CD4-positive, CD25-positive, alpha-beta regulatory T cell (primary cell): Measurements from ENCODE around the gene TRPM4. TPM values are rescaled to one million over a fixed set of nuclear protein-coding genes. Genes with fewer than 3 reads are reported as not detected.

Experiments
- ATAC-seq, 2 donors: fragments of 150-1000 bp; cut with Tn5 transposase; one replicate each; pipeline ENCODE4 v1.10.0; 2021; ENCODE audit warnings: low read depth in 2 of 2, moderate number of reproducible peaks in 2 of 2, moderate library complexity in 1 of 2
- DNase-seq, 3 donors: peaks; one replicate each; pipeline versions ENCODE4 v3.0.0 to v3.0.0-alpha.2; 2012 to 2022; ENCODE audit warnings: mixed read lengths in 1 of 3
- H3K27ac ChIP-seq: one replicate; pipeline ENCODE4 v1.7.0; 2013; ENCODE audit warnings: mild to moderate bottlenecking, low read length; ENCODE audit not compliant: insufficient read depth, poor library complexity, severe bottlenecking
- H3K27me3 ChIP-seq: one replicate; pipeline ENCODE4 v1.7.0; 2013; ENCODE audit warnings: low read length; ENCODE audit not compliant: control insufficient read depth, insufficient read depth
- H3K36me3 ChIP-seq: one replicate; pipeline ENCODE4 v1.7.0; 2013; ENCODE audit warnings: mild to moderate bottlenecking, low read length, moderate library complexity; ENCODE audit not compliant: control insufficient read depth, insufficient read depth
- H3K4me1 ChIP-seq: 2 replicates; pipeline ENCODE4 v1.7.0; 2013; ENCODE audit warnings: mild to moderate bottlenecking, low read length; ENCODE audit not compliant: insufficient read depth, control insufficient read depth, poor library complexity, severe bottlenecking
- H3K4me3 ChIP-seq: one replicate; pipeline ENCODE4 v1.7.0; 2013; ENCODE audit warnings: low read depth, mild to moderate bottlenecking, low read length, moderate library complexity
- H3K9me3 ChIP-seq, 2 experiments: 1 replicate in 1 of 2; 2 replicates in 1 of 2; pipeline ENCODE4 v1.7.0; 2013; ENCODE audit warnings: low read length in 2 of 2, mild to moderate bottlenecking in 1 of 2, moderate library complexity in 1 of 2; ENCODE audit not compliant: control insufficient read depth in 2 of 2
- H3K27ac Mint-ChIP-seq, 3 donors: one replicate each; pipeline ENCODE4 v1.8.0; 2020 to 2022; ENCODE audit warnings: mild to moderate bottlenecking in 3 of 3, mixed read lengths in 3 of 3, moderate library complexity in 2 of 3
- H3K27me3 Mint-ChIP-seq: one replicate; pipeline ENCODE4 v1.8.0; 2022; ENCODE audit warnings: mild to moderate bottlenecking, mixed read lengths
- H3K36me3 Mint-ChIP-seq: one replicate; pipeline ENCODE4 v1.8.0; 2020; ENCODE audit warnings: mixed read lengths
- H3K4me1 Mint-ChIP-seq, 4 donors: one replicate each; pipeline ENCODE4 v1.8.0; 2020 to 2022; ENCODE audit warnings: mixed read lengths in 4 of 4, mild to moderate bottlenecking in 1 of 4
- H3K4me3 Mint-ChIP-seq, 4 donors: one replicate each; pipeline ENCODE4 v1.8.0; 2020 to 2022; ENCODE audit warnings: mild to moderate bottlenecking in 4 of 4, mixed read lengths in 4 of 4, moderate library complexity in 3 of 4
- H3K9me3 Mint-ChIP-seq, 7 donors: one replicate each; pipeline ENCODE4 v1.8.0; 2020 to 2022; ENCODE audit warnings: mixed read lengths in 7 of 7, mild to moderate bottlenecking in 3 of 7, moderate library complexity in 2 of 7
- polyA plus RNA-seq, 4 donors: library from polyadenylated mRNA; unstranded; fragments of 300-500 nt; fragmentation: Illumina TruSeq; gene quantifications; one replicate each; pipeline ENCODE4 v1.2.3, GENCODE V29; 2021
- total RNA-seq: library from RNA; stranded (reverse); gene quantifications from one replicate; pipeline ENCODE4 v1.2.3, GENCODE V29; 2022

The TRPM4 gene
- total and polyA plus RNA-seq, 5 donors from 2014 or later: not detected

DNA sequence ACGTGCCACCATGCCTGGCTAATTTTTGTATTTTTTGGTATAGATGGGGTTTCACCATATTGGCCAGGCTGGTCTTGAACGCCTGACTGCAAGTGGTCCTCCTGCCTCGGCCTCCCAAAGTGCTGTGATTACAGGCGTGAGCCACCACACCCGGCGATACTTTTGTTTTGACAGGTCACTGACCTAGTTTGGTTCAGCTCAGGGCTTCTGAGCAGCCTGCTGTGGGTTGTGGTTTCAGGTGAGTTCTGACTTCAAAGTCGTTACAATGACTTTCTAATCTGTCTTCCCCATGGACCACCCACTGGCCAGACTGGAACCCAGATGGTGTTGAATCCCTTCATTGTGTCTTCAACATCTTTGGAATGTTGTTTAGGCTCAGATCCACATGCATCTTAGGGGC is 73.8 kb downstream of the TRPM4 start:
- Mint-ChIP-seq H3K36me3 (no peaks in the 10 kb centered on the region), H3K27ac (peak overlapping the region in 2 of 3 donors; percentile 16 to 33), H3K27me3 (no peaks in the 10 kb centered on the region), H3K9me3 (no peaks in the 10 kb centered on the region), H3K4me3 (peak overlapping the region in 2 of 4 donors; percentile 57 to 59), H3K4me1 (peaks cover 0 to 20% (median 9%) of the 10 kb centered on the region in 4 donors)
- H3K9me3 ChIP-seq: no peaks in the 10 kb centered on the region
- no peaks in the 10 kb centered on the region for H3K36me3 ChIP-seq
- ATAC-seq (no peak), DNase-seq (peak in 1 of 3 donors; percentile 44)
- peak overlapping the region; percentile 15 for H3K4me3 ChIP-seq
- H3K27ac ChIP-seq: no peak overlapping the region
- H3K27me3 ChIP-seq: no peaks in the 10 kb centered on the region
- peaks cover 9% of the 10 kb centered on the region for H3K4me1 ChIP-seq

DNA sequence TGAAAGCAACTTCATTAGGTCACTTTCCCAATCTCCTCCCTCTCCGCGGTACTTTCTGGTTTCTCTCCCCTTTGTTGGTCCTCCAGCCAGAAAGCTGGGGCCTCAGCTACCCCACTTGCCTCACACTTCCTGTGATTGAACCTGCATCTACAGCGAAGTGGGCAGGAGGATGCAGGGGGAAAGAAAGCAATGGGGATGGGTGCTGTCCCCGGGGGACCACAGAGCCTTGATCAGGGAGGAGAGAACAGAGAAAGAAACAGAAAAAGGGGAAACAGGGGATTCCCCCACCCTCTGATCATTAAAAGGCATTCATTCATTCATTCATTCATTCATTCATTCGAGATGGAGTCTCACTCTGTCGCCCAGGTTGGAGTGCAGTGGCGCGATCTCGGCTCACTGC is 74.2 kb downstream of the TRPM4 start:
- DNase-seq (no peak), ATAC-seq (no peak)

DNA sequence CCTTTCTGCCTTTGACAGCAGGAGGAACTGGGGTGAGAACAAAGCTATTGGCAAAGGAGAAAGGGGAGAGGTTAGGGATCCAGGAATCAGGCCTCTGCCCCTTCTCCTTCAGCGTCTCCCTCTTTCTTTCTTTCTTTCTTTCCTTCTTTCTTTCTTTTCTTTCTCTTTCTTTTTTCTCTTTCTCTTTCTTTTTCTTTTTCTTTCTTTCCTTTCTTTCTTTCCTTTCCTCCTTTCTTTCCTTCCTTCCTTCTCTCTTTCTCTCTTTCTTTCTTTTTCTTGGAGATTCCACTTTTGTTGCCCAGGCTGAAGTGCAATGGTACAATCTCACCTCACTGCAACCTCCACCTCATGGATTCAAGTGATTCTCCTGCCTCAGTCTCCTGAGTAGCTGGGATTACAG is 75.6 kb downstream of the TRPM4 start:
- Mint-ChIP-seq H3K4me3 (no peak overlapping the region), H3K27me3 (no peaks in the 10 kb centered on the region), H3K36me3 (no peaks in the 10 kb centered on the region), H3K4me1 (peaks cover 0 to 19% (median 9%) of the 10 kb centered on the region in 4 donors), H3K27ac (no peak overlapping the region), H3K9me3 (peaks cover 0 to 2% (median 0%) of the 10 kb centered on the region in 7 donors)
- Histone ChIP-seq H3K36me3 (no peaks in the 10 kb centered on the region), H3K27me3 (no peaks in the 10 kb centered on the region), H3K4me1 (peaks cover 8% of the 10 kb centered on the region), H3K9me3 (no peaks in the 10 kb centered on the region), H3K27ac (no peak overlapping the region), H3K4me3 (no peak overlapping the region)
- ATAC-seq (no peak), DNase-seq (no peak)

More for the DNA sequence above, 74.2 kb downstream of the TRPM4 start:
- Histone ChIP-seq H3K36me3 (no peaks in the 10 kb centered on the region), H3K27ac (no peak overlapping the region), H3K9me3 (no peaks in the 10 kb centered on the region), H3K4me1 (peaks cover 8% of the 10 kb centered on the region), H3K4me3 (peak overlapping the region; percentile 15), H3K27me3 (no peaks in the 10 kb centered on the region)
- Mint-ChIP-seq H3K27ac (peak overlapping the region in 2 of 3 donors; percentile 16 to 28), H3K4me1 (peaks cover 0 to 19% (median 9%) of the 10 kb centered on the region in 4 donors), H3K27me3 (no peaks in the 10 kb centered on the region), H3K9me3 (peaks cover 0 to 1% (median 0%) of the 10 kb centered on the region in 7 donors), H3K36me3 (no peaks in the 10 kb centered on the region), H3K4me3 (peak overlapping the region in 2 of 4 donors; percentile 57 to 59)

DNA sequence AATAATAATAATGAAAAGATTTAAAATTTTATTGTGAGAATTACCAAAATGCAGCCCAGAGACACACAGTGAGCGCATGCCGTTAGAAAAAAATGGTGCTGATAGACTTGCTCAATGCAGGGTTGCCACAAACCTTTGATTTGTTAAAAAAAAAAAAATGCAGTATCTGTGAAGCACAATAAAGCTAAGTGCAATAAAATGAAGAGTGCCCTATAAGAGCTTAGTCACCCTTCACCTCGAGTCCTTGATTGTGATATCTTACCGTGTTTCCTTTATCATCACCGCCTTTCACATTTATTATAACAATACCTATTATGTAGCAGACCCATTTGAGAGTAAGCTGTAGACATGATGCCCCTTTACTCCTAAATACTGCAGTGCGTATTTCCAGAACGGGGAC is 84.2 kb downstream of the TRPM4 start:
- DNase-seq (no peak), ATAC-seq (no peak)
- Histone ChIP-seq H3K4me1 (no peaks in the 10 kb centered on the region), H3K27me3 (no peaks in the 10 kb centered on the region), H3K27ac (no peak overlapping the region), H3K9me3 (no peaks in the 10 kb centered on the region), H3K36me3 (no peaks in the 10 kb centered on the region), H3K4me3 (no peak overlapping the region)
- Mint-ChIP-seq H3K36me3 (no peaks in the 10 kb centered on the region), H3K4me1 (no peaks in the 10 kb centered on the region), H3K4me3 (no peak overlapping the region), H3K27me3 (peaks cover 28% of the 10 kb centered on the region), H3K27ac (no peak overlapping the region), H3K9me3 (peaks cover 0 to 2% (median 0%) of the 10 kb centered on the region in 7 donors)

DNA sequence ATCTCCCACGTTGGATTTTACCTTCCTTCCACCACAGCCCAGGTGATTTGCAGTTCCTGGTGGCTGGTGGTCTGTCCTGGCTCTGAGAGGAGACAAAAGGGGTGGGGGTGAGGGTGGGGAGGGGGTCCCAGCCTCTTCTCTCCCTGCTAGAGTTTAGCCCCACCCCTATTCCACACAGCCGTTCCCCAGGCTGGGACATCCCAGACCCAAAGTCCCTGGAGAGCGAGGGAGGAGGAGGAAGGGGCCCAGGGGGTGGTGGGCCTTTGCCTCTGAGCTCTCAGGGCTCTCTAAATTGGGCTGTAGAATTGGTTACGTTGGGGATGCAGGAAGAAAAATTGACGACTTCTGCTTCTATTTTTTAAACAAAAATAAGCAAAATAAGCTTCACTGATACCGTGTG is 85.5 kb downstream of the TRPM4 start:
- Mint-ChIP-seq H3K4me3 (no peak overlapping the region), H3K9me3 (no peaks in the 10 kb centered on the region), H3K4me1 (no peaks in the 10 kb centered on the region), H3K36me3 (no peaks in the 10 kb centered on the region), H3K27me3 (peaks cover 28% of the 10 kb centered on the region), H3K27ac (no peak overlapping the region)
- Histone ChIP-seq H3K27me3 (no peaks in the 10 kb centered on the region), H3K4me1 (no peaks in the 10 kb centered on the region), H3K9me3 (no peaks in the 10 kb centered on the region), H3K36me3 (no peaks in the 10 kb centered on the region), H3K4me3 (no peak overlapping the region), H3K27ac (no peak overlapping the region)
- no peak for ATAC-seq
- DNase-seq: no peak

DNA sequence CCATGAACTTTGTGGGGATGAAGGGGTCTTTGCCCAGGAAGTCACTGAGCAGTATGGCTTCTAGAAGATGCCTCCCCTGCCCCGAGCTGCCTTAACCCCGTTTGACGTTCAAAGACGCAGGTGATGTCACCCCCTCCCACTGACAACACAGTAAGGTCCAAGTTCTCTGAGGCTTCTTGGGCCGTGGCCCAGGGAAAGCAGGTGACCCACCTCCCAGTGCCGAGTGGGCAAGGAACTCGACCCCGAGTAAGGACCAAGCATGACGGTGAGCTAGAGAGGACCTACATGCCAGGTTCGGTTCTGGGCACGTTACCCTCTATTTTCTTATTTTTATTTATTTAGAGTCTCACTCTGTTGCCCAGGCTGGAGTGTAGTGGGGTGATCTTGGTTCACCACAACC is 86.1 kb downstream of the TRPM4 start:
- no peak for ATAC-seq
- Mint-ChIP-seq H3K36me3 (no peaks in the 10 kb centered on the region), H3K27me3 (peaks cover 28% of the 10 kb centered on the region), H3K4me1 (no peaks in the 10 kb centered on the region), H3K4me3 (no peak overlapping the region), H3K27ac (no peak overlapping the region), H3K9me3 (no peaks in the 10 kb centered on the region)
- no peaks in the 10 kb centered on the region for H3K27me3 ChIP-seq
- no peak for DNase-seq
- H3K9me3 ChIP-seq: no peaks in the 10 kb centered on the region
- H3K27ac ChIP-seq: no peak overlapping the region
- no peak overlapping the region for H3K4me3 ChIP-seq
- no peaks in the 10 kb centered on the region for H3K36me3 ChIP-seq
- H3K4me1 ChIP-seq: no peaks in the 10 kb centered on the region

DNA sequence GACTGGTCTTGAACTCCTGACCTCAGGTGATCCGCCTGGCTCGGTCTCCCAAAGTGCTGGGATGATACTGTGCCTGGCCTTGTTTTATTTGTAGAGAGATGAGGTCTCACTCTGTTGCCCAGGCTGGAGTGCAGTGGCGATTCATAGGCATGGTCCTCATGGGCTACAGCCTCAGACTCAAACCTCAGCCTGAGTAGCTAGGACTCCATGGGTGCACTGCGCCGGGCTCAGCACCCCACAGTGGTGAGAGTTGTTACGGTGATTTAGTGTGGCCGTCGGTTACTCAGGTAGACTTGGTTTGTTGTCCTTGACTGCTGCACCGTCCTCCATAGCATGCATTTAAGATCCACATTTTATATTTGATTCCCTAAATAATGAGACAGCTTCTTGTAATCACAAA is 86.7 kb downstream of the TRPM4 start:
- H3K4me3 Mint-ChIP-seq: no peak overlapping the region
- Histone ChIP-seq H3K27ac (no peak overlapping the region), H3K27me3 (no peaks in the 10 kb centered on the region), H3K9me3 (no peaks in the 10 kb centered on the region), H3K36me3 (no peaks in the 10 kb centered on the region), H3K4me1 (no peaks in the 10 kb centered on the region), H3K4me3 (no peak overlapping the region)
- no peaks in the 10 kb centered on the region for H3K36me3 Mint-ChIP-seq
- ATAC-seq: no peak
- H3K27me3 Mint-ChIP-seq: peaks cover 28% of the 10 kb centered on the region
- DNase-seq: no peak
- H3K9me3 Mint-ChIP-seq: no peaks in the 10 kb centered on the region
- no peak overlapping the region for H3K27ac Mint-ChIP-seq
- H3K4me1 Mint-ChIP-seq: no peaks in the 10 kb centered on the region

DNA sequence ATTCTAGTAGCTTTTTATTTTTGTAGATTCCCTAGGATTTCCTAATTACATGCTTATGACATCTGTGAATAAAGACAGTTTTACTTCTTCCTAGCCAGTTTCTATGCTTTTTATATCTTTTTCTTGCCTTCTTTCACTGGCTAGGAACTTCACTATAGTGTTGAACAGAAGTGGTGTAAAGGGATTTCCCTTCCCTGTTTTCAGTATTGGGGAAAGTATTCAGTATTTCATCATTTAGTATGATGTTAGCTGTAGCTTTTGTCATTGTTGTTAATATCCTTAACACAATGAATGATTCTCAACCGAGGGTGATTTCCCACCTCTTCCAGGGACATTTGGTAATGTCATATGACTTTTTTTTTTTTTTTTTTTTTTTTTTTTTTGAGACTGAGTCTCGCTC is 90.1 kb downstream of the TRPM4 start:
- Mint-ChIP-seq H3K4me3 (no peak overlapping the region), H3K4me1 (no peaks in the 10 kb centered on the region), H3K36me3 (no peaks in the 10 kb centered on the region), H3K27ac (no peak overlapping the region), H3K9me3 (peaks cover 0 to 2% (median 0%) of the 10 kb centered on the region in 7 donors), H3K27me3 (peaks cover 14% of the 10 kb centered on the region)
- no peaks in the 10 kb centered on the region for H3K4me1 ChIP-seq
- H3K4me3 ChIP-seq: no peak overlapping the region
- peaks cover 4% of the 10 kb centered on the region for H3K27me3 ChIP-seq
- no peaks in the 10 kb centered on the region for H3K9me3 ChIP-seq
- ATAC-seq (no peak), DNase-seq (no peak)
- H3K27ac ChIP-seq: no peak overlapping the region
- H3K36me3 ChIP-seq: no peaks in the 10 kb centered on the region
